ENCODE results near the gene MADD.
A peak's percentile ranks its signal among the peaks of the same experiment; 100 is the strongest.

Gene MADD

GRCh38 chr11:47242596-47243192, 27.2 kb upstream of the MADD start:
- no peak for TF ChIP-seq CTCF (IDR thresholded peaks at IDR 0.05; ENCODE audit: insufficient read depth, low read depth, low read length, missing control alignments)
- H3K4me3 ChIP-seq (ENCODE audit: low read length), result no peak overlapping the region
- DNase-seq (ENCODE audit: low read depth), result no peak

GRCh38 chr11:47243454-47243853, 26.5 kb upstream of the MADD start:
- TF ChIP-seq CTCF (IDR thresholded peaks at IDR 0.05; ENCODE audit: insufficient read depth, low read depth, low read length, missing control alignments), result no peak
- no peak overlapping the region for H3K4me3 ChIP-seq (ENCODE audit: low read length)
- peak; percentile 60 for DNase-seq (ENCODE audit: low read depth)

- DNase-seq (ENCODE audit: low read depth), result no peak
- no peak overlapping the region for H3K4me3 ChIP-seq (ENCODE audit: low read length)
- TF ChIP-seq CTCF (IDR thresholded peaks at IDR 0.05; ENCODE audit: insufficient read depth, low read depth, low read length, missing control alignments), result no peak
These were observed 25.2 kb upstream of the MADD start for GRCh38 chr11:47244448-47245350.

GRCh38 chr11:47245611-47246357, 24.1 kb upstream of the MADD start:
- TF ChIP-seq CTCF (IDR thresholded peaks at IDR 0.05; ENCODE audit: insufficient read depth, low read depth, low read length, missing control alignments), result no peak
- DNase-seq (ENCODE audit: low read depth), result no peak

GRCh38 chr11:47247502-47247901, 22.4 kb upstream of the MADD start:
- DNase-seq (ENCODE audit: low read depth), result no peak
- H3K4me3 ChIP-seq (ENCODE audit: low read length), result no peak overlapping the region
- no peak for TF ChIP-seq CTCF (IDR thresholded peaks at IDR 0.05; ENCODE audit: insufficient read depth, low read depth, low read length, missing control alignments)

More at GRCh38 chr11:47245611-47246357, 24.1 kb upstream of the MADD start:
- H3K4me3 ChIP-seq (ENCODE audit: low read length), result no peak overlapping the region

- H3K4me3 ChIP-seq (ENCODE audit: low read length), result peak overlapping the region; percentile 90
- no peak for DNase-seq (ENCODE audit: low read depth)
- TF ChIP-seq CTCF (IDR thresholded peaks at IDR 0.05; ENCODE audit: insufficient read depth, low read depth, low read length, missing control alignments), result no peak
These were observed 21.6 kb upstream of the MADD start for GRCh38 chr11:47248304-47248663.

Data from epithelial cell of esophagus (primary cell).